Activated CD8-positive, alpha-beta T cell treated with anti-CD3 and anti-CD28 coated beads for 36 hours (primary cell): ENCODE data around the gene LSM4. TPM values are rescaled to one million over a fixed set of nuclear protein-coding genes. Genes with fewer than 3 reads are reported as not detected.
A peak's percentile ranks its signal among the peaks of the same experiment; 100 is the strongest.

Source experiments
- ATAC-seq: fragments of 200-7000 bp; cut with Tn5 transposase; one replicate; pipeline ENCODE4 v1.10.0; 2021; ENCODE audit warnings: mild to moderate bottlenecking, moderate library complexity
- CTCF ChIA-PET: fragments of 350-600 bp; sonication (Branson Sonifier 250); formaldehyde crosslinking; loops from one replicate; lab custom pipeline; 2021; ENCODE audit warnings: antibody characterized with exemption; lab: Charles Lee
- POLR2A ChIA-PET: fragments of 350-600 bp; sonication (Branson Sonifier 250); formaldehyde crosslinking; loops from one replicate; lab custom pipeline; 2021; ENCODE audit warnings: antibody characterized with exemption; lab: Charles Lee
- DNase-seq: peaks from one replicate; pipeline ENCODE4 v3.0.0-alpha.2; 2020
- H3K27ac Mint-ChIP-seq: one replicate; pipeline ENCODE4 v1.8.0; 2021; ENCODE audit warnings: mild to moderate bottlenecking, mixed read lengths
- H3K27me3 Mint-ChIP-seq: one replicate; pipeline ENCODE4 v1.8.0; 2021; ENCODE audit warnings: mixed read lengths
- H3K36me3 Mint-ChIP-seq: one replicate; pipeline ENCODE4 v1.8.0; 2021; ENCODE audit warnings: low read depth, mixed read lengths
- H3K4me1 Mint-ChIP-seq: one replicate; pipeline ENCODE4 v1.8.0; 2021; ENCODE audit warnings: low read depth, mixed read lengths
- H3K4me3 Mint-ChIP-seq: one replicate; pipeline ENCODE4 v1.8.0; 2021; ENCODE audit warnings: mild to moderate bottlenecking, moderate library complexity, mixed read lengths
- H3K9me3 Mint-ChIP-seq: one replicate; pipeline ENCODE4 v1.8.0; 2021; ENCODE audit warnings: mixed read lengths
- CTCF ChIP-seq: fragments of 200-600 bp; IDR thresholded peaks from one replicate; pipeline ENCODE4 v1.8.0; 2022; ENCODE audit warnings: antibody characterized with exemption, mild to moderate bottlenecking
- intact Hi-C: fragments of 100-400 bp; cut with micrococcal nuclease; formaldehyde crosslinking; loops from one replicate; pipeline ENCODE4 v1.10.0; 2022
- total RNA-seq, 2 experiments: library from RNA; stranded (reverse); gene quantifications; one replicate each; pipeline ENCODE4 v1.2.3, GENCODE V29; 2021

Gene LSM4
- total RNA-seq, 2 experiments from 2014 or later: 426 to 433 TPM

GRCh38 chr19:18290302-18291018 lies 32.4 kb downstream of the LSM4 start:
- H3K36me3 Mint-ChIP-seq: peaks cover 28% of the 10 kb centered on the region
- H3K9me3 Mint-ChIP-seq: peaks cover 2% of the 10 kb centered on the region
- DNase-seq (peak; percentile 100), ATAC-seq (peak; percentile 55)
- no peaks in the 10 kb centered on the region for H3K27me3 Mint-ChIP-seq
- CTCF ChIA-PET: interaction anchor here (2.2 to 8.0 kb wide), 2 partner anchors 10 to 14 kb away, joined by 7 to 119 read pairs; partner anchors contain the start of gene JUND
- no peak for TF ChIP-seq CTCF
- peak overlapping the region; percentile 85 for H3K4me3 Mint-ChIP-seq
- intact Hi-C loops: loop anchor here (2.0 kb wide), 1 partner anchor 14 kb away; no protein-coding TSS in a partner anchor
- H3K27ac Mint-ChIP-seq: peak overlapping the region; percentile 93
- POLR2A ChIA-PET: interaction anchor here (1.0 to 6.5 kb wide), 5 partner anchors 8 to 30 kb away, joined by 3 to 225 read pairs (median 7); partner anchors contain the start of gene JUND
- H3K4me1 Mint-ChIP-seq: peaks cover 64% of the 10 kb centered on the region

GRCh38 chr19:18289471-18290301 lies 33.2 kb downstream of the LSM4 start:
- Mint-ChIP-seq H3K4me1 (peaks cover 65% of the 10 kb centered on the region), H3K27me3 (no peaks in the 10 kb centered on the region), H3K4me3 (peak overlapping the region; percentile 85), H3K27ac (peak overlapping the region; percentile 93), H3K36me3 (peaks cover 26% of the 10 kb centered on the region), H3K9me3 (peaks cover 5% of the 10 kb centered on the region)
- DNase-seq (peak; percentile 52), ATAC-seq (no peak)
- ChIA-PET CTCF (interaction anchor here (2.2 to 8.0 kb wide), 2 partner anchors 10 to 15 kb away, joined by 7 to 119 read pairs; partner anchors contain the start of gene JUND), POLR2A (interaction anchor here (1.0 to 6.5 kb wide), 6 partner anchors 9 to 31 kb away, joined by 3 to 225 read pairs (median 6); partner anchors contain the start of gene JUND)
- intact Hi-C loops: loop anchor here (2.0 kb wide), 1 partner anchor 15 kb away; no protein-coding TSS in a partner anchor
- no peak for TF ChIP-seq CTCF

GRCh38 chr19:18287836-18288772 lies 34.8 kb downstream of the LSM4 start:
- no peak for ATAC-seq
- peak overlapping the region; percentile 93 for H3K27ac Mint-ChIP-seq
- CTCF ChIA-PET: interaction anchor here (8.0 kb wide), 1 partner anchor 8 kb away, joined by 119 read pairs; the partner anchor contains the start of gene JUND

More at GRCh38 chr19:18287836-18288772, 34.8 kb downstream of the LSM4 start:
- POLR2A ChIA-PET: interaction anchor here (1.1 to 6.5 kb wide), 3 partner anchors 8 to 34 kb away, joined by 3 to 225 read pairs (median 5); partner anchors contain the start of gene JUND
- intact Hi-C loops: no loop called here
- TF ChIP-seq CTCF: no peak
- no peak overlapping the region for H3K4me3 Mint-ChIP-seq
- DNase-seq: no peak
- H3K36me3 Mint-ChIP-seq: peaks cover 13% of the 10 kb centered on the region
- H3K27me3 Mint-ChIP-seq: no peaks in the 10 kb centered on the region
- peaks cover 53% of the 10 kb centered on the region for H3K4me1 Mint-ChIP-seq
- H3K9me3 Mint-ChIP-seq: peaks cover 5% of the 10 kb centered on the region
